WTC11 (cell line): ENCODE data around the gene HTR6. TPM values are rescaled to one million over a fixed set of nuclear protein-coding genes. Genes with fewer than 3 reads are reported as not detected.
A peak's percentile ranks its signal among the peaks of the same experiment; 100 is the strongest.

Experiments used
- ATAC-seq: fragments of 200-7000 bp; cut with Tn5 transposase; 2 replicates; pipeline ENCODE4 v1.10.0; 2021; ENCODE audit warnings: mild to moderate bottlenecking, moderate library complexity
- CTCF ChIA-PET: fragments of 300-600 bp; sonication (Branson Sonifier 250); formaldehyde crosslinking; loops from one replicate; lab custom pipeline; 2021; ENCODE audit warnings: antibody characterized with exemption; lab: Charles Lee
- POLR2A ChIA-PET: fragments of 350-600 bp; sonication (Branson Sonifier 250); formaldehyde crosslinking; loops from one replicate; lab custom pipeline; 2021; ENCODE audit warnings: antibody characterized with exemption; lab: Charles Lee
- DNase-seq: peaks from one replicate; pipeline ENCODE4 v3.0.0; 2021; ENCODE audit warnings: low spot score
- H3K27ac Mint-ChIP-seq: 2 replicates; pipeline ENCODE4 v1.8.0; 2021; ENCODE audit warnings: mixed read lengths
- H3K27me3 Mint-ChIP-seq: 2 replicates; pipeline ENCODE4 v1.8.0; 2021; ENCODE audit warnings: low read depth, mild to moderate bottlenecking, moderate library complexity, mixed read lengths
- H3K36me3 Mint-ChIP-seq: 2 replicates; pipeline ENCODE4 v1.8.0; 2021; ENCODE audit warnings: mixed read lengths
- H3K4me1 Mint-ChIP-seq: 2 replicates; pipeline ENCODE4 v1.8.0; 2022; ENCODE audit warnings: mixed read lengths
- H3K4me3 Mint-ChIP-seq: 2 replicates; pipeline ENCODE4 v1.8.0; 2021; ENCODE audit warnings: mild to moderate bottlenecking, moderate library complexity, mixed read lengths
- H3K9me3 Mint-ChIP-seq: 2 replicates; pipeline ENCODE4 v1.8.0; 2021; ENCODE audit warnings: mixed read lengths
- ATF1 ChIP-seq: sonication (generic); formaldehyde crosslinking; IDR thresholded peaks from 2 replicates; pipeline ENCODE4 v1.8.1; 2023; ENCODE audit warnings: mild to moderate bottlenecking, moderate library complexity, missing genetic modification reagents
- ETV6 ChIP-seq: sonication (generic); formaldehyde crosslinking; IDR thresholded peaks from 2 replicates; pipeline ENCODE4 v1.8.1; 2022; ENCODE audit warnings: mild to moderate bottlenecking, missing genetic modification reagents
- FOXP1 ChIP-seq: sonication (generic); formaldehyde crosslinking; IDR thresholded peaks from 2 replicates; pipeline ENCODE4 v1.8.0; 2022; ENCODE audit warnings: missing genetic modification reagents, mild to moderate bottlenecking, moderate library complexity, borderline replicate concordance
- NFATC4 ChIP-seq: fragments of 250-450 bp; sonication (Bioruptor Pico); IDR thresholded peaks from 2 replicates; pipeline ENCODE4 v1.9.0; 2021; ENCODE audit warnings: mild to moderate bottlenecking
- NFE2L1 ChIP-seq: sonication (generic); formaldehyde crosslinking; IDR thresholded peaks from 2 replicates; pipeline ENCODE4 v1.8.1; 2023; ENCODE audit warnings: missing genetic modification reagents
- NFYB ChIP-seq: sonication (generic); formaldehyde crosslinking; conservative IDR thresholded peaks from 2 replicates; pipeline ENCODE4 v1.8.0; 2022; ENCODE audit warnings: low read depth, missing genetic modification reagents
- OVOL2 ChIP-seq: fragments of 250-450 bp; sonication (Bioruptor Pico); IDR thresholded peaks from 2 replicates; pipeline ENCODE4 v1.9.0; 2021; ENCODE audit warnings: mild to moderate bottlenecking, borderline replicate concordance
- RELA ChIP-seq: sonication (generic); formaldehyde crosslinking; IDR thresholded peaks from 2 replicates; pipeline ENCODE4 v1.8.1; 2022; ENCODE audit warnings: missing genetic modification reagents, mild to moderate bottlenecking, borderline replicate concordance
- SMAD4 ChIP-seq: sonication (generic); formaldehyde crosslinking; IDR thresholded peaks from 2 replicates; pipeline ENCODE4 v1.8.0; 2022; ENCODE audit warnings: mild to moderate bottlenecking, missing genetic modification reagents
- TEAD1 ChIP-seq: sonication (generic); formaldehyde crosslinking; IDR thresholded peaks from 2 replicates; pipeline ENCODE4 v1.8.0; 2022; ENCODE audit warnings: mild to moderate bottlenecking, missing genetic modification reagents
- TEAD4 ChIP-seq: sonication (generic); formaldehyde crosslinking; IDR thresholded peaks from 2 replicates; pipeline ENCODE4 v1.8.0; 2022; ENCODE audit warnings: mild to moderate bottlenecking, missing genetic modification reagents
- ZBTB21 ChIP-seq: sonication (generic); formaldehyde crosslinking; IDR thresholded peaks from 2 replicates; pipeline ENCODE4 v1.8.1; 2023; ENCODE audit warnings: mild to moderate bottlenecking, missing genetic modification reagents, borderline replicate concordance
- ZNF396 ChIP-seq: fragments of 250-450 bp; sonication (Bioruptor Pico); IDR thresholded peaks from 2 replicates; pipeline ENCODE4 v1.8.0; 2021; ENCODE audit warnings: mild to moderate bottlenecking, moderate library complexity, borderline replicate concordance
- ZNF416 ChIP-seq: fragments of 250-450 bp; sonication (Bioruptor Pico); IDR thresholded peaks from 2 replicates; pipeline ENCODE4 v1.9.0; 2021; ENCODE audit warnings: mild to moderate bottlenecking, inconsistent platforms
- ZNF423 ChIP-seq: fragments of 250-450 bp; sonication (Bioruptor Pico); IDR thresholded peaks from 2 replicates; pipeline ENCODE4 v2.1.2; 2022; ENCODE audit warnings: mild to moderate bottlenecking, moderate library complexity
- total RNA-seq: library from RNA; stranded (reverse); gene quantifications from 3 replicates; pipeline ENCODE4 v1.2.3, GENCODE V29; 2021
- TF ChIP-seq, protein P1 (sequence below): sonication (generic); formaldehyde crosslinking; IDR thresholded peaks from 2 replicates; pipeline ENCODE4 v1.8.0; 2022; ENCODE audit warnings: mild to moderate bottlenecking, missing genetic modification reagents
- TF ChIP-seq, protein P2 (sequence below): sonication (generic); formaldehyde crosslinking; IDR thresholded peaks from 2 replicates; pipeline ENCODE4 v1.8.1; 2022; ENCODE audit warnings: low read depth, mild to moderate bottlenecking, moderate library complexity, missing genetic modification reagents, borderline replicate concordance
- TF ChIP-seq, protein P3 (sequence below): fragments of 250-450 bp; sonication (Bioruptor Pico); conservative IDR thresholded peaks from 2 replicates; pipeline ENCODE4 v1.9.0; 2021; ENCODE audit warnings: mild to moderate bottlenecking
- TF ChIP-seq, protein P4 (sequence below): sonication (generic); formaldehyde crosslinking; IDR thresholded peaks from 2 replicates; pipeline ENCODE4 v1.8.1; 2023; ENCODE audit warnings: mild to moderate bottlenecking, missing genetic modification reagents, moderate library complexity
- TF ChIP-seq, protein P5 (sequence below): sonication (generic); formaldehyde crosslinking; IDR thresholded peaks from 2 replicates; pipeline ENCODE4 v1.8.1; 2023; ENCODE audit warnings: mild to moderate bottlenecking, moderate library complexity, missing genetic modification reagents
- TF ChIP-seq, protein P6 (sequence below): sonication (generic); formaldehyde crosslinking; IDR thresholded peaks from 2 replicates; pipeline ENCODE4 v1.8.1; 2023; ENCODE audit warnings: mild to moderate bottlenecking, missing genetic modification reagents
- TF ChIP-seq, protein P7 (sequence below): sonication (generic); formaldehyde crosslinking; conservative IDR thresholded peaks from 2 replicates; pipeline ENCODE4 v1.8.1; 2022; ENCODE audit warnings: mild to moderate bottlenecking, missing genetic modification reagents
- TF ChIP-seq, protein P8 (sequence below): fragments of 250-450 bp; sonication (Bioruptor Pico); IDR thresholded peaks from 2 replicates; pipeline ENCODE4 v2.1.2; 2022; ENCODE audit warnings: mild to moderate bottlenecking, moderate library complexity
- TF ChIP-seq, protein P9 (sequence below): sonication (generic); formaldehyde crosslinking; IDR thresholded peaks from 2 replicates; pipeline ENCODE4 v1.8.1; 2022; ENCODE audit warnings: mild to moderate bottlenecking, missing genetic modification reagents, moderate library complexity, borderline replicate concordance

Gene HTR6
- total RNA-seq, 1 experiment from 2014 or later: 0.90 TPM

DNA sequence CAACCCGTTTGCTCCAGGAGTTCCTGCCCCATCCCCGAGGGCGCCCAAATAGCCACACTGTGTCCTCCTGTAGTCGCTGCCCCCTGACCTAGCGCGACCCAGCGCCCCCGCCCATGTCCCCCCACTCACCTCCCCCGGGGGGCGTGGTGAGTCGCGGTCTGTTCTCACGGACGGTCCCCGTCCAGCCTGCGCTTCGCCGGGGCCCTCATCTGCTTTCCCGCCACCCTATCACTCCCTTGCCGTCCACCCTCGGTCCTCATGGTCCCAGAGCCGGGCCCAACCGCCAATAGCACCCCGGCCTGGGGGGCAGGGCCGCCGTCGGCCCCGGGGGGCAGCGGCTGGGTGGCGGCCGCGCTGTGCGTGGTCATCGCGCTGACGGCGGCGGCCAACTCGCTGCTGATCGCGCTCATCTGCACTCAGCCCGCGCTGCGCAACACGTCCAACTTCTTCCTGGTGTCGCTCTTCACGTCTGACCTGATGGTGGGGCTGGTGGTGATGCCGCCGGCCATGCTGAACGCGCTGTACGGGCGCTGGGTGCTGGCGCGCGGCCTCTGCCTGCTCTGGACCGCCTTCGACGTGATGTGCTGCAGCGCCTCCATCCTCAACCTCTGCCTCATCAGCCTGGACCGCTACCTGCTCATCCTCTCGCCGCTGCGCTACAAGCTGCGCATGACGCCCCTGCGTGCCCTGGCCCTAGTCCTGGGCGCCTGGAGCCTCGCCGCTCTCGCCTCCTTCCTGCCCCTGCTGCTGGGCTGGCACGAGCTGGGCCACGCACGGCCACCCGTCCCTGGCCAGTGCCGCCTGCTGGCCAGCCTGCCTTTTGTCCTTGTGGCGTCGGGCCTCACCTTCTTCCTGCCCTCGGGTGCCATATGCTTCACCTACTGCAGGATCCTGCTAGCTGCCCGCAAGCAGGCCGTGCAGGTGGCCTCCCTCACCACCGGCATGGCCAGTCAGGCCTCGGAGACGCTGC, 1.1 kb downstream of the HTR6 start:
- peak overlapping the region; percentile 71 for H3K4me3 Mint-ChIP-seq
- ATAC-seq: peak; percentile 63
- H3K9me3 Mint-ChIP-seq: no peaks in the 10 kb centered on the region
- TF ChIP-seq, protein P1, sequence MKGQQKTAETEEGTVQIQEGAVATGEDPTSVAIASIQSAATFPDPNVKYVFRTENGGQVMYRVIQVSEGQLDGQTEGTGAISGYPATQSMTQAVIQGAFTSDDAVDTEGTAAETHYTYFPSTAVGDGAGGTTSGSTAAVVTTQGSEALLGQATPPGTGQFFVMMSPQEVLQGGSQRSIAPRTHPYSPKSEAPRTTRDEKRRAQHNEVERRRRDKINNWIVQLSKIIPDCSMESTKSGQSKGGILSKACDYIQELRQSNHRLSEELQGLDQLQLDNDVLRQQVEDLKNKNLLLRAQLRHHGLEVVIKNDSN (CRISPR knock-in tag): no peak
- TF ChIP-seq, protein P2, sequence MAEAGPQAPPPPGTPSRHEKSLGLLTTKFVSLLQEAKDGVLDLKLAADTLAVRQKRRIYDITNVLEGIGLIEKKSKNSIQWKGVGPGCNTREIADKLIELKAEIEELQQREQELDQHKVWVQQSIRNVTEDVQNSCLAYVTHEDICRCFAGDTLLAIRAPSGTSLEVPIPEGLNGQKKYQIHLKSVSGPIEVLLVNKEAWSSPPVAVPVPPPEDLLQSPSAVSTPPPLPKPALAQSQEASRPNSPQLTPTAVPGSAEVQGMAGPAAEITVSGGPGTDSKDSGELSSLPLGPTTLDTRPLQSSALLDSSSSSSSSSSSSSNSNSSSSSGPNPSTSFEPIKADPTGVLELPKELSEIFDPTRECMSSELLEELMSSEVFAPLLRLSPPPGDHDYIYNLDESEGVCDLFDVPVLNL (CRISPR knock-in tag): no peak
- TF ChIP-seq NFATC4 (CRISPR knock-in tag) (no peak), ZNF416 (CRISPR knock-in tag) (no peak), TEAD1 (CRISPR knock-in tag) (no peak), FOXP1 (CRISPR knock-in tag) (peak; percentile 62; the same call in 1 of the 2 replicates), ZBTB21 (CRISPR knock-in tag) (0 out of 2 replicates have a peak, but pooled peaks have one; percentile 40), NFYB (no peak), ZNF423 (CRISPR knock-in tag) (no peak), SMAD4 (CRISPR knock-in tag) (no peak), ATF1 (no peak), OVOL2 (CRISPR knock-in tag) (no peak), NFE2L1 (CRISPR knock-in tag) (no peak), TEAD4 (CRISPR knock-in tag) (no peak), RELA (CRISPR knock-in tag) (no peak), ETV6 (CRISPR knock-in tag) (peak; percentile 49; the same call in 1 of the 2 replicates), ZNF396 (CRISPR knock-in tag) (no peak)
- TF ChIP-seq, protein P3, sequence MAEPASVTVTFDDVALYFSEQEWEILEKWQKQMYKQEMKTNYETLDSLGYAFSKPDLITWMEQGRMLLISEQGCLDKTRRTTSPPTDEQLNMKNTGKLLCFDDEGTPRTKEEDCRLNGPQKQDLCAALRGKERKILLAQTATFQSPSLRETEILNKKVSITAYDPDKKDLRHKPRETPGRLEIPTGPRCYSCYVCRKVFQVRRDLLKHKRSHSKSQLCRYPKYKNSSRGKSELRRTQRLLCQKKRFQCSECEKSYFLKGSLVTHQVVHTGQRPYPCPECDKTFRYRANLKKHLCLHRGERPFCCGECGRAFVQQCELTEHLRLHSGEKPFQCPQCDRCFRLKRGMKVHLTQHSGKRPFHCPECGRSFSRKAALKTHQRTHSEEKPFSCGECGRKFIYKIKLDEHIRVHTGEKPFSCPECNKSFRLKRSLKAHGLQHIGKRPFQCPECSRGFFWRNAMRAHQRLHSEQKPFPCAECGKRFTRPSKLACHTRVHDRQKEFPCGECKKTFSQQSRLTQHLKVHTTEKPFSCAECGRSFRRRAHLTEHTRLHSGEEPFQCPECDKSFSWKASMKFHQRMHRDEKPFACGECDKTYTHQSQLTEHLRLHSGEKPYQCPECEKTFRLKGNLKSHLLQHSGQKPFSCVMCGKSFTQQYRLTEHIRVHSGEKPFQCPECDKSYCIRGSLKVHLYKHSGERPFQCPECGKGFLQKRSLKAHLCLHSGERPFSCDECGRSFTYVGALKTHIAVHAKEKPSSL: no peak
- TF ChIP-seq, protein P4, sequence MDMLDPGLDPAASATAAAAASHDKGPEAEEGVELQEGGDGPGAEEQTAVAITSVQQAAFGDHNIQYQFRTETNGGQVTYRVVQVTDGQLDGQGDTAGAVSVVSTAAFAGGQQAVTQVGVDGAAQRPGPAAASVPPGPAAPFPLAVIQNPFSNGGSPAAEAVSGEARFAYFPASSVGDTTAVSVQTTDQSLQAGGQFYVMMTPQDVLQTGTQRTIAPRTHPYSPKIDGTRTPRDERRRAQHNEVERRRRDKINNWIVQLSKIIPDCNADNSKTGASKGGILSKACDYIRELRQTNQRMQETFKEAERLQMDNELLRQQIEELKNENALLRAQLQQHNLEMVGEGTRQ (CRISPR knock-in tag): no peak
- TF ChIP-seq, protein P5, sequence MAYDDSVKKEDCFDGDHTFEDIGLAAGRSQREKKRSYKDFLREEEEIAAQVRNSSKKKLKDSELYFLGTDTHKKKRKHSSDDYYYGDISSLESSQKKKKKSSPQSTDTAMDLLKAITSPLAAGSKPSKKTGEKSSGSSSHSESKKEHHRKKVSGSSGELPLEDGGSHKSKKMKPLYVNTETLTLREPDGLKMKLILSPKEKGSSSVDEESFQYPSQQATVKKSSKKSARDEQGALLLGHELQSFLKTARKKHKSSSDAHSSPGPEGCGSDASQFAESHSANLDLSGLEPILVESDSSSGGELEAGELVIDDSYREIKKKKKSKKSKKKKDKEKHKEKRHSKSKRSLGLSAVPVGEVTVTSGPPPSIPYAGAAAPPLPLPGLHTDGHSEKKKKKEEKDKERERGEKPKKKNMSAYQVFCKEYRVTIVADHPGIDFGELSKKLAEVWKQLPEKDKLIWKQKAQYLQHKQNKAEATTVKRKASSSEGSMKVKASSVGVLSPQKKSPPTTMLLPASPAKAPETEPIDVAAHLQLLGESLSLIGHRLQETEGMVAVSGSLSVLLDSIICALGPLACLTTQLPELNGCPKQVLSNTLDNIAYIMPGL: 0 out of 2 replicates have a peak, but pooled peaks have one; percentile 17
- TF ChIP-seq, protein P6, sequence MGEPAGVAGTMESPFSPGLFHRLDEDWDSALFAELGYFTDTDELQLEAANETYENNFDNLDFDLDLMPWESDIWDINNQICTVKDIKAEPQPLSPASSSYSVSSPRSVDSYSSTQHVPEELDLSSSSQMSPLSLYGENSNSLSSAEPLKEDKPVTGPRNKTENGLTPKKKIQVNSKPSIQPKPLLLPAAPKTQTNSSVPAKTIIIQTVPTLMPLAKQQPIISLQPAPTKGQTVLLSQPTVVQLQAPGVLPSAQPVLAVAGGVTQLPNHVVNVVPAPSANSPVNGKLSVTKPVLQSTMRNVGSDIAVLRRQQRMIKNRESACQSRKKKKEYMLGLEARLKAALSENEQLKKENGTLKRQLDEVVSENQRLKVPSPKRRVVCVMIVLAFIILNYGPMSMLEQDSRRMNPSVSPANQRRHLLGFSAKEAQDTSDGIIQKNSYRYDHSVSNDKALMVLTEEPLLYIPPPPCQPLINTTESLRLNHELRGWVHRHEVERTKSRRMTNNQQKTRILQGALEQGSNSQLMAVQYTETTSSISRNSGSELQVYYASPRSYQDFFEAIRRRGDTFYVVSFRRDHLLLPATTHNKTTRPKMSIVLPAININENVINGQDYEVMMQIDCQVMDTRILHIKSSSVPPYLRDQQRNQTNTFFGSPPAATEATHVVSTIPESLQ (CRISPR knock-in tag): no peak
- TF ChIP-seq, protein P7, sequence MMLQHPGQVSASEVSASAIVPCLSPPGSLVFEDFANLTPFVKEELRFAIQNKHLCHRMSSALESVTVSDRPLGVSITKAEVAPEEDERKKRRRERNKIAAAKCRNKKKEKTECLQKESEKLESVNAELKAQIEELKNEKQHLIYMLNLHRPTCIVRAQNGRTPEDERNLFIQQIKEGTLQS (CRISPR knock-in tag): no peak
- TF ChIP-seq, protein P8, sequence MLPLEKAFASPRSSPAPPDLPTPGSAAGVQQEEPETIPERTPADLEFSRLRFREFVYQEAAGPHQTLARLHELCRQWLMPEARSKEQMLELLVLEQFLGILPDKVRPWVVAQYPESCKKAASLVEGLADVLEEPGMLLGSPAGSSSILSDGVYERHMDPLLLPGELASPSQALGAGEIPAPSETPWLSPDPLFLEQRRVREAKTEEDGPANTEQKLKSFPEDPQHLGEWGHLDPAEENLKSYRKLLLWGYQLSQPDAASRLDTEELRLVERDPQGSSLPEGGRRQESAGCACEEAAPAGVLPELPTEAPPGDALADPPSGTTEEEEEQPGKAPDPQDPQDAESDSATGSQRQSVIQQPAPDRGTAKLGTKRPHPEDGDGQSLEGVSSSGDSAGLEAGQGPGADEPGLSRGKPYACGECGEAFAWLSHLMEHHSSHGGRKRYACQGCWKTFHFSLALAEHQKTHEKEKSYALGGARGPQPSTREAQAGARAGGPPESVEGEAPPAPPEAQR (CRISPR knock-in tag): no peak
- TF ChIP-seq, protein P9, sequence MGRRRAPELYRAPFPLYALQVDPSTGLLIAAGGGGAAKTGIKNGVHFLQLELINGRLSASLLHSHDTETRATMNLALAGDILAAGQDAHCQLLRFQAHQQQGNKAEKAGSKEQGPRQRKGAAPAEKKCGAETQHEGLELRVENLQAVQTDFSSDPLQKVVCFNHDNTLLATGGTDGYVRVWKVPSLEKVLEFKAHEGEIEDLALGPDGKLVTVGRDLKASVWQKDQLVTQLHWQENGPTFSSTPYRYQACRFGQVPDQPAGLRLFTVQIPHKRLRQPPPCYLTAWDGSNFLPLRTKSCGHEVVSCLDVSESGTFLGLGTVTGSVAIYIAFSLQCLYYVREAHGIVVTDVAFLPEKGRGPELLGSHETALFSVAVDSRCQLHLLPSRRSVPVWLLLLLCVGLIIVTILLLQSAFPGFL: no peak

More for the DNA sequence above, 1.1 kb downstream of the HTR6 start:
- H3K27ac Mint-ChIP-seq: no peak overlapping the region
- H3K27me3 Mint-ChIP-seq: peaks cover 61% of the 10 kb centered on the region
- H3K4me1 Mint-ChIP-seq: peaks cover 4% of the 10 kb centered on the region
- H3K36me3 Mint-ChIP-seq: no peaks in the 10 kb centered on the region
- ChIA-PET CTCF (interaction anchor here (1.0 to 2.0 kb wide), 5 partner anchors 11 to 50 kb away, joined by 3 to 14 read pairs (median 3); no protein-coding TSS in a partner anchor), POLR2A (no interaction called here)
- peak; percentile 49 for DNase-seq
